MM.1S (cell line): Measurements from ENCODE around the gene TTYH1.

Experiments
- EZH2 ChIP-seq: fragments of 300-600 bp; sonication (generic); optimal IDR thresholded peaks from 2 replicates; pipeline ENCODE3; 2017; ENCODE audit warnings: low read depth, mild to moderate bottlenecking, antibody characterized with exemption, low read length, mixed read lengths
- TF ChIP-seq, protein P1 (sequence below): fragments of 300-600 bp; sonication (generic); IDR thresholded peaks from 2 replicates; pipeline ENCODE4 v1.5.1; 2016; ENCODE audit warnings: antibody characterized with exemption, low read length, mixed read lengths

DNA sequence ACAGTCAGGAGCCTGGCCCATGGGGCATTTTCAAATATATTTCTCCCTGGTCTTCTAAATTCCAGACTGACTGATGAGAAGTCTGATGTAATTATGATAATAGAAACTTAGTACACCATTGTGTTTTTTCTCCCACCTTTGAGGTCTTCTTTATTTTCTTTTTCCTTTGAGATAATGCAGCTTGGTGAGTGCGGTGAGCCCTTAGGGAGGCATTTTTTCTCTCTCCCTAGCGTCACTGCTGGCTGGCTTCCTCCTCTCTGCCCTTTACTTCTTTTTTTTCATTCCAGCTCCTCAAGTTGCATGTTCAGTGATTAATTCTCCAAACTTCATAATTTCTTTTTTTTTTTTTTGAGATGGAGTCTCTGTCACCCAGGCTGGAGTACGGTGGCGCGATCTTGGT lies 70.6 kb downstream of the TTYH1 start:
- TF ChIP-seq EZH2, result no peak
- TF ChIP-seq, protein P1, sequence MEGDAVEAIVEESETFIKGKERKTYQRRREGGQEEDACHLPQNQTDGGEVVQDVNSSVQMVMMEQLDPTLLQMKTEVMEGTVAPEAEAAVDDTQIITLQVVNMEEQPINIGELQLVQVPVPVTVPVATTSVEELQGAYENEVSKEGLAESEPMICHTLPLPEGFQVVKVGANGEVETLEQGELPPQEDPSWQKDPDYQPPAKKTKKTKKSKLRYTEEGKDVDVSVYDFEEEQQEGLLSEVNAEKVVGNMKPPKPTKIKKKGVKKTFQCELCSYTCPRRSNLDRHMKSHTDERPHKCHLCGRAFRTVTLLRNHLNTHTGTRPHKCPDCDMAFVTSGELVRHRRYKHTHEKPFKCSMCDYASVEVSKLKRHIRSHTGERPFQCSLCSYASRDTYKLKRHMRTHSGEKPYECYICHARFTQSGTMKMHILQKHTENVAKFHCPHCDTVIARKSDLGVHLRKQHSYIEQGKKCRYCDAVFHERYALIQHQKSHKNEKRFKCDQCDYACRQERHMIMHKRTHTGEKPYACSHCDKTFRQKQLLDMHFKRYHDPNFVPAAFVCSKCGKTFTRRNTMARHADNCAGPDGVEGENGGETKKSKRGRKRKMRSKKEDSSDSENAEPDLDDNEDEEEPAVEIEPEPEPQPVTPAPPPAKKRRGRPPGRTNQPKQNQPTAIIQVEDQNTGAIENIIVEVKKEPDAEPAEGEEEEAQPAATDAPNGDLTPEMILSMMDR, result no peak
